ENCODE measurements around the gene CDKN1A.

CDKN1A gene

GRCh38 chr6:36678488-36679042 lies at the start of gene CDKN1A:
Gene CDKN1A (plus strand): TSS chr6:36678714. CDS start chr6:36684102, 5,388 bp downstream.
- H3K4me3 ChIP-seq (ENCODE audit: control insufficient read depth, low read depth, low read length), result peak within 1 kb of the TSS; percentile 73
- DNase-seq (ENCODE audit: low read depth), result no peak
- TF ChIP-seq CTCF (IDR thresholded peaks at IDR 0.05; ENCODE audit: control insufficient read depth, insufficient read depth, low read depth, low read length, missing control alignments), result no peak

- TF ChIP-seq CTCF (IDR thresholded peaks at IDR 0.05; ENCODE audit: control insufficient read depth, insufficient read depth, low read depth, low read length, missing control alignments), result no peak
- no peak for DNase-seq (ENCODE audit: low read depth)
- no peak overlapping the region for H3K4me3 ChIP-seq (ENCODE audit: control insufficient read depth, low read depth, low read length)
These were observed 48.7 kb upstream of the CDKN1A start for GRCh38 chr6:36629784-36630183.

- no peak overlapping the region for H3K4me3 ChIP-seq (ENCODE audit: control insufficient read depth, low read depth, low read length)
- no peak for TF ChIP-seq CTCF (IDR thresholded peaks at IDR 0.05; ENCODE audit: control insufficient read depth, insufficient read depth, low read depth, low read length, missing control alignments)
- DNase-seq (ENCODE audit: low read depth), result no peak
These were observed 47.0 kb upstream of the CDKN1A start for GRCh38 chr6:36631326-36632011.

- DNase-seq (ENCODE audit: low read depth), result no peak
- no peak for TF ChIP-seq CTCF (IDR thresholded peaks at IDR 0.05; ENCODE audit: control insufficient read depth, insufficient read depth, low read depth, low read length, missing control alignments)
- no peak overlapping the region for H3K4me3 ChIP-seq (ENCODE audit: control insufficient read depth, low read depth, low read length)
These were observed 45.1 kb upstream of the CDKN1A start for GRCh38 chr6:36633370-36633769.

- peak; percentile 39 for DNase-seq (ENCODE audit: low read depth)
These were observed 44.6 kb upstream of the CDKN1A start for GRCh38 chr6:36633915-36634314.

More at GRCh38 chr6:36633915-36634314, 44.6 kb upstream of the CDKN1A start:
- TF ChIP-seq CTCF (IDR thresholded peaks at IDR 0.05; ENCODE audit: control insufficient read depth, insufficient read depth, low read depth, low read length, missing control alignments), result no peak
- no peak overlapping the region for H3K4me3 ChIP-seq (ENCODE audit: control insufficient read depth, low read depth, low read length)
